Chondrocyte (in vitro differentiated cells): ENCODE measurements around the gene TMEM190. TPM values are rescaled to one million over a fixed set of nuclear protein-coding genes. Genes with fewer than 3 reads are reported as not detected.

ENCODE experiments used
- DNase-seq: peaks from one replicate; pipeline ENCODE4 v3.0.0; 2021; ENCODE audit warnings: mixed read lengths, low spot score
- H3K27ac Mint-ChIP-seq: one replicate; pipeline ENCODE4 v1.8.0; 2021; ENCODE audit warnings: mild to moderate bottlenecking, moderate library complexity, mixed read lengths; ENCODE audit not compliant: unreplicated experiment
- H3K27me3 Mint-ChIP-seq: 2 replicates; pipeline ENCODE4 v1.8.0; 2021; ENCODE audit warnings: low read depth, mixed read lengths
- H3K36me3 Mint-ChIP-seq: 2 replicates; pipeline ENCODE4 v1.8.0; 2021; ENCODE audit warnings: low read depth, mixed read lengths
- H3K4me1 Mint-ChIP-seq: 2 replicates; pipeline ENCODE4 v1.8.0; 2021; ENCODE audit warnings: low read depth, mild to moderate bottlenecking, mixed read lengths
- H3K4me3 Mint-ChIP-seq: one replicate; pipeline ENCODE4 v1.8.0; 2021; ENCODE audit warnings: mild to moderate bottlenecking, moderate library complexity, mixed read lengths; ENCODE audit not compliant: unreplicated experiment
- H3K9me3 Mint-ChIP-seq: 2 replicates; pipeline ENCODE4 v1.8.0; 2021; ENCODE audit warnings: low read depth, mixed read lengths
- CTCF ChIP-seq: fragments of 200-600 bp; sonication (generic); IDR thresholded peaks from 2 replicates; pipeline ENCODE4 v1.5.0; 2021; ENCODE audit warnings: antibody characterized with exemption, mild to moderate bottlenecking, moderate library complexity
- total RNA-seq: library from RNA; stranded (reverse); gene quantifications from 3 replicates; pipeline ENCODE4 v1.2.1, GENCODE V29; 2021

Gene TMEM190
- total RNA-seq, 1 donor from 2014 or later: 0.52 TPM

GRCh38 chr19:55358943-55359908 lies 17.4 kb upstream of the TMEM190 start:
- H3K27me3 Mint-ChIP-seq: peaks cover 10% of the 10 kb centered on the region
- no peak overlapping the region for H3K27ac Mint-ChIP-seq
- no peaks in the 10 kb centered on the region for H3K9me3 Mint-ChIP-seq
- no peaks in the 10 kb centered on the region for H3K36me3 Mint-ChIP-seq
- TF ChIP-seq CTCF: no peak
- no peak for DNase-seq
- H3K4me1 Mint-ChIP-seq: peaks cover 7% of the 10 kb centered on the region
- no peak overlapping the region for H3K4me3 Mint-ChIP-seq

GRCh38 chr19:55360902-55361301 lies 15.7 kb upstream of the TMEM190 start:
- Mint-ChIP-seq H3K36me3 (no peaks in the 10 kb centered on the region), H3K27me3 (peaks cover 6% of the 10 kb centered on the region), H3K27ac (no peak overlapping the region), H3K4me1 (peaks cover 12% of the 10 kb centered on the region), H3K9me3 (no peaks in the 10 kb centered on the region), H3K4me3 (no peak overlapping the region)
- no peak for DNase-seq
- TF ChIP-seq CTCF: no peak

GRCh38 chr19:55362174-55362989 lies 14.2 kb upstream of the TMEM190 start:
- no peak for TF ChIP-seq CTCF
- no peaks in the 10 kb centered on the region for H3K9me3 Mint-ChIP-seq
- H3K27me3 Mint-ChIP-seq: peaks cover 1% of the 10 kb centered on the region
- H3K36me3 Mint-ChIP-seq: no peaks in the 10 kb centered on the region
- peak; percentile 93 for DNase-seq
- H3K27ac Mint-ChIP-seq: no peak overlapping the region
- H3K4me1 Mint-ChIP-seq: peaks cover 12% of the 10 kb centered on the region
- H3K4me3 Mint-ChIP-seq: no peak overlapping the region

GRCh38 chr19:55362990-55363716 lies 13.5 kb upstream of the TMEM190 start, which contains the start of gene GARIN5B:
Gene GARIN5B, minus strand, starts transcription at chr19:55363260. Its CDS starts 194 bp downstream, at chr19:55363066.
- TF ChIP-seq CTCF: no peak
- no peak for DNase-seq
- no peak within 1 kb of the TSS for H3K27ac Mint-ChIP-seq
- peaks cover 12% of the 10 kb centered on the region for H3K4me1 Mint-ChIP-seq
- H3K4me3 Mint-ChIP-seq: no peak within 1 kb of the TSS
- no peaks in the 10 kb centered on the region for H3K36me3 Mint-ChIP-seq
- H3K27me3 Mint-ChIP-seq: no peaks in the 10 kb centered on the region
- no peaks in the 10 kb centered on the region for H3K9me3 Mint-ChIP-seq

DNA sequence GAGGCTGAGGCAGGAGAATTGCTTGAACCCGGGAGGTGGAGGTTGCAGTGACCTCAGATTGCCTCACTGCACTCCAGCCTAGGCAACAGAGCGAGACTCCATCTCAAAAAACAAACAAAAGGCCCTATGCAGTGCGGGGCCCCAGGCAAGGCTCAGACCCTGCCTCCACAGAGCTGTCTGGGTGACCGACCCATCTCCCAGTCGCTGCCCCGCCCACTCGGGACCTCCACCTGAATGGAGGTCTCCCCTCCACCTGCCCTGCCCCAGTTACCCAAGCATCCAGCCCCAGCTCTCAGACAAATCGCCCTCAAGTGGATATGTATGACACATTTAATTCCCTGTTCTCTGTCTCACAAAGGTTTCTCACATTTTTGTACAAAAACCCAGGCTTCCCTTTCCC lies 11.4 kb upstream of the TMEM190 start:
- H3K9me3 Mint-ChIP-seq: no peaks in the 10 kb centered on the region
- DNase-seq: no peak
- no peak overlapping the region for H3K27ac Mint-ChIP-seq
- no peak for TF ChIP-seq CTCF
- H3K36me3 Mint-ChIP-seq: no peaks in the 10 kb centered on the region
- H3K27me3 Mint-ChIP-seq: no peaks in the 10 kb centered on the region
- H3K4me1 Mint-ChIP-seq: peaks cover 16% of the 10 kb centered on the region
- H3K4me3 Mint-ChIP-seq: no peak overlapping the region
